T47D (cell line): ENCODE data around the gene ICAM4.
"Not testable (repeated sequence)": the region's sequence is repeated elsewhere in the genome, so short reads cannot be mapped to it uniquely, and the experiment has no call there.

Experiments
- DNase-seq, 2 experiments: peaks; one replicate each; pipeline versions ENCODE4 v3.0.0 to v3.0.0-alpha.2; 2011 to 2012; ENCODE audit warnings: low read depth in 1 of 2, low spot score in 1 of 2
- JUND ChIP-seq: IDR thresholded peaks from 2 replicates; pipeline ENCODE4 v1.6.1; 2012; ENCODE audit warnings: low read depth
- in situ Hi-C: cut with HindIII; loops from 2 replicates; pipeline ENCODE4 v1.10.0; 2016; ENCODE audit warnings: low sequenced_read_pairs, low pct_unique_long_range_greater_than_20kb

Gene ICAM4, protein sequence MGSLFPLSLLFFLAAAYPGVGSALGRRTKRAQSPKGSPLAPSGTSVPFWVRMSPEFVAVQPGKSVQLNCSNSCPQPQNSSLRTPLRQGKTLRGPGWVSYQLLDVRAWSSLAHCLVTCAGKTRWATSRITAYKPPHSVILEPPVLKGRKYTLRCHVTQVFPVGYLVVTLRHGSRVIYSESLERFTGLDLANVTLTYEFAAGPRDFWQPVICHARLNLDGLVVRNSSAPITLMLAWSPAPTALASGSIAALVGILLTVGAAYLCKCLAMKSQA

DNA sequence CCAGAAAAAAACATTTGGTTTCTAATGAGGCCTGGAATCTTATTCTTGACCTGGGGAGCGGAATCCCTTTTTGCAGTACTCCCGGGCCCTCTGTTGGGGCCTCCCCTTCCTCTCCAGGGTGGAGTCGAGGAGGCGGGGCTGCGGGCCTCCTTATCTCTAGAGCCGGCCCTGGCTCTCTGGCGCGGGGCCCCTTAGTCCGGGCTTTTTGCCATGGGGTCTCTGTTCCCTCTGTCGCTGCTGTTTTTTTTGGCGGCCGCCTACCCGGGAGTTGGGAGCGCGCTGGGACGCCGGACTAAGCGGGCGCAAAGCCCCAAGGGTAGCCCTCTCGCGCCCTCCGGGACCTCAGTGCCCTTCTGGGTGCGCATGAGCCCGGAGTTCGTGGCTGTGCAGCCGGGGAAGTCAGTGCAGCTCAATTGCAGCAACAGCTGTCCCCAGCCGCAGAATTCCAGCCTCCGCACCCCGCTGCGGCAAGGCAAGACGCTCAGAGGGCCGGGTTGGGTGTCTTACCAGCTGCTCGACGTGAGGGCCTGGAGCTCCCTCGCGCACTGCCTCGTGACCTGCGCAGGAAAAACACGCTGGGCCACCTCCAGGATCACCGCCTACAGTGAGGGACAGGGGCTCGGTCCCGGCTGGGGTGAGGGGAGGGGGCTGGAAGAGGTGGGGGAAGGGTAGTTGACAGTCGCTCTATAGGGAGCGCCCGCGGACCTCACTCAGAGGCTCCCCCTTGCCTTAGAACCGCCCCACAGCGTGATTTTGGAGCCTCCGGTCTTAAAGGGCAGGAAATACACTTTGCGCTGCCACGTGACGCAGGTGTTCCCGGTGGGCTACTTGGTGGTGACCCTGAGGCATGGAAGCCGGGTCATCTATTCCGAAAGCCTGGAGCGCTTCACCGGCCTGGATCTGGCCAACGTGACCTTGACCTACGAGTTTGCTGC, at the start of gene ICAM4:
Gene ICAM4, plus strand, starts transcription at position 153 of the 935 bp plus-strand sequence. Its CDS starts 58 bp downstream, at position 211.
- TF ChIP-seq JUND, result no peak
- in situ Hi-C loops, result no loop called here
- DNase-seq, result no peak

DNA sequence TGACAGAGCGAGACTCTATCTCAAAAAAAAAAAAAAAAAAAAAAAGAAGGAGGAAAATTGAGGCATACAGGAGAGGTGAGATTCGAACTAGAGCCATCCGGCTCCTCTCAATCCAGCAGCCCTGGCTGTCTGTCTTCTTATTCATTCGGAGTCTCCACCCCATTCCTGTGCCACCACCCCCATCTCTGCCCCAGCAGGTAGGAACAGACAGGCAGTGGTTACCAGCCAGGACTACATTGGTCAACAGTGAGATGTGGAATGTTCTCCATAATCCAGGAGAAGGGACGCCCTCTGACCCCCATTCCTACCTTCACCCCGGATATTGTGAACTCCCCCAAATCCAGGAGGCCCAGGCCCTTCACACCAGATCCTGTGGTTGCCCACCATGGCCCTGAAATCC, 49.1 kb upstream of the ICAM4 start:
- TF ChIP-seq JUND, result no peak
- in situ Hi-C loops, result no loop called here
- no peak for DNase-seq

DNA sequence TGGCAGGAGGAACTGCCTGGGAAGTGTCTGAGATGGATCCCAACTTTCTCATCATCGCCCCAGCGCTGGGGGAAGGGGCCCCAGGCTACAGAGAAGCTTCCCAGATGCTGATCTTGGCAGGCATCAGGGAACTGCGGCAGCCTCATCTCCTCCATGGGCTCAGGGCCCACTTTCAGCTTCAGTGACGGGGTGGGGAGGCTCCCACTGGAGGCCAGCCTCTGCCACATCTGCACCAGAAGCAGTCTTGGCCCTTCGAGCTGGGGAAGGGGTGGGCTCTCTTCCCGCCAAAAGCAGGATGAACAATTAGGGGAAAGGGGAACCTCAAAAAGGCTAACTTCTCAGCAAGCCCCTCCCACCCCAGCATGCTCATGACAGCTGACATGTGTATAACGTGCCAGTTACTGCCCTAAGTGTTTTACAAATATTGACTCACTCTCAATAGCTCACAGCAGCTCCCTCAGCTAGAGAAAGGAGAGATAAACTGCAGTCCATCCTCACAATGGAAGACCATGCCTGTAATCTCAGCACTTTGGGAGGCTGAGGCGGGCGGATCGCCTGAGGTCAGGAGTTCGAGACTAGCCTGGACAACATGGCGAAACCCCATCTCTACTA, 48.5 kb upstream of the ICAM4 start:
- TF ChIP-seq JUND, result no peak
- DNase-seq, result no peak
- in situ Hi-C loops, result no loop called here

DNA sequence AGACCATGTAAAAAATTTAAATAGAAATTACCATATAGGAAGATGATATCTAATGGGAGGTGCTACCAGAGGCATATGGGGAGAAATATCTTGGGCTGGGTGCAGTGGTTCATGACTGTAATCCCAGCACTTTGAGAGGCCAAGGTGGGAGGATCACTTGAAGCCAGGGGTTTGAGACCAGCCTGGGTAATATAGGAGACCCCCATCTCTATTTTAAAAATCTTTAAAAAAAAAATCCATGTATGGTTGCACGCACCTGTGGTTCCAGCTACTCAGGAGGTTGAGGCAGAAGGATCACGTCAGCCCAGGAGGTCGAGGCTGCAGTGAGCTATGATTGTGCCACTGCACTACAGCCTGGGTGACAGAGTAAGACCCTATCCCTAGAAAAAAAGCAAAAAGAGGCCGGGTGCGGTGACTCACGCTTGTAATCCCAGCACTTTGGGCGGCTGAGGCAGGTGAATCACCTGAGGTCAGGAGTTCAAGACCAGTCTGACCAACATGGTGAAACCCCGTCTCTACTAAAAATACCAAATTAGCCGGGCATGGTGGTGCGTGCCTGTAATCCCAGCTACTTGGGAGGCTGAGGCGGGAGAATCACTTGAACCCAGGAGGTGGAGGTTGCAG, 44.8 kb upstream of the ICAM4 start:
- in situ Hi-C loops, DNase-seq: not testable (repeated sequence)

DNA sequence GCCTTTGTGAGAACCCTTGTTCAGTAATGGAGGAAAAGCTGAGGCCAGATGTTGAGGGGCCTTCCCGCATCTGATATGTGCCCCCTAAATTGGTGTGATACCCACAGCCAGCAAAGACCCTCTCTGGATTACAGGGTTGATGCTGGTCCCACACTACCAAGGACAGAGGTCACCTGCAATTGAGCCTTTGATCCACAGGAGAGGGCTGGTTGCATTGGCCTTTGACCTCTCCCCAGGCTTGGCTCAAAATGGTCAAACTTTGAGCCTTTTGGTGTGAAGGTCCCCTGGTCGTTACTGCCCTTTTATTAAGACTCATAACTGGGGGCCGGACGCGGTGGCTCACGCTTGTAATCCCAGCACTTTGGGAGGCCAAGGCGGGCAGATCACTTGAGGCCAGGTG, 43.1 kb upstream of the ICAM4 start:
- in situ Hi-C loops, result no loop called here
- TF ChIP-seq JUND, result no peak
- no peak for DNase-seq

DNA sequence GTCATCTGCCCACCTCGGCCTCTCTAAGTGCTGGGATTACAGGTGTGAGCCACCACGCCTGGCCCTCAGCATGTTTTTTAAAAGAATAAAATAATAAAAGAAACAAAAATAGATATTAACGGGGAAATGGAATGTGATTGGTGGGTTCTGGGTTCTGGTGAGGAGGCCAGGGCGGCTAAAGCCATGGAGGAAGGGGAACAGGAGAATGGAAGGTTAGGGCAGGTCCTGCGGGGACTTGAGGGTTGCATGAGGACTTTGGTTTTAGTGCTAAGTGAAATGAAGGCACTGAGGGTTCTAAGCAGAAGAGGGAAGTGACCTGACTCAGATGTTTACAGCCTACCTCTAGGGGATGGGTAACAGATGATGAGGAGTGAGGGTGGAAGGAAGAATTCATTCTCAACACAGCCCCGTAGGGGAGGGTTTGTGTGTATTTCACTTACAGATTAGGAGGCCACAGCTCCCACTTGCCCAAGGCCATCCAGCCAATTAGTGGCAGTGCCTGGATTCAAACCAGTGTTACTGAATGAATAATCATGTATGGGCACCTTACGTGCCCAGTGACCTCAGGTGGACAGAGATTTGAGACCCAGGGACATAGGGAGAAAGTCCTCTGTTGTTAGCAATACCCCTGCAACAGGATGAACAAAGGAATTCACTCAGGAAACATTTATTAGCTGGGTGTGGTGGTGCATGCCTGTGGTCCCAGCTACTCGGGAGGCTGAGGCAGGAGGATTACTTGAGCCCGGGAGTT, 41.4 kb upstream of the ICAM4 start:
- no peak for DNase-seq
- in situ Hi-C loops, result no loop called here
- TF ChIP-seq JUND, result no peak

DNA sequence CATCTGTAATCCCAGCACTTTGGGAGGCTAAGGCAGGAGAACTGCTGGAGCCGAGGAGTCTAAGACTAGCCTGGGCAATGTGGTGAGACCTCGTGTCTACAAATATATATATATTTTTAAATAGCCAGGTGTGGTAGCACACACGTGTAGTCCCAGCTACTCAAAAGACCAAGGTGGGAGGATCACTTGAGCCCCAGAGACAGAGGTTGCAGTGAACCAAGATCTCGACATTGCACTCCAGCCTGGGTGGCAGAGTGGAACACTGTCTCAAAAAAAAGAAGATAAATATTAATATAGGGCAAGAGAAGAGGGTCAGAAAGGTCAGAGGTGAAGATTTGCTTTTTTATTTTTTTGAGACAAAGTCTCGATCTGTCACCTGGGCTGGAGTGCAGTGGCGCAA, 40.2 kb upstream of the ICAM4 start:
- no peak for TF ChIP-seq JUND
- in situ Hi-C loops, result no loop called here
- DNase-seq, result no peak

DNA sequence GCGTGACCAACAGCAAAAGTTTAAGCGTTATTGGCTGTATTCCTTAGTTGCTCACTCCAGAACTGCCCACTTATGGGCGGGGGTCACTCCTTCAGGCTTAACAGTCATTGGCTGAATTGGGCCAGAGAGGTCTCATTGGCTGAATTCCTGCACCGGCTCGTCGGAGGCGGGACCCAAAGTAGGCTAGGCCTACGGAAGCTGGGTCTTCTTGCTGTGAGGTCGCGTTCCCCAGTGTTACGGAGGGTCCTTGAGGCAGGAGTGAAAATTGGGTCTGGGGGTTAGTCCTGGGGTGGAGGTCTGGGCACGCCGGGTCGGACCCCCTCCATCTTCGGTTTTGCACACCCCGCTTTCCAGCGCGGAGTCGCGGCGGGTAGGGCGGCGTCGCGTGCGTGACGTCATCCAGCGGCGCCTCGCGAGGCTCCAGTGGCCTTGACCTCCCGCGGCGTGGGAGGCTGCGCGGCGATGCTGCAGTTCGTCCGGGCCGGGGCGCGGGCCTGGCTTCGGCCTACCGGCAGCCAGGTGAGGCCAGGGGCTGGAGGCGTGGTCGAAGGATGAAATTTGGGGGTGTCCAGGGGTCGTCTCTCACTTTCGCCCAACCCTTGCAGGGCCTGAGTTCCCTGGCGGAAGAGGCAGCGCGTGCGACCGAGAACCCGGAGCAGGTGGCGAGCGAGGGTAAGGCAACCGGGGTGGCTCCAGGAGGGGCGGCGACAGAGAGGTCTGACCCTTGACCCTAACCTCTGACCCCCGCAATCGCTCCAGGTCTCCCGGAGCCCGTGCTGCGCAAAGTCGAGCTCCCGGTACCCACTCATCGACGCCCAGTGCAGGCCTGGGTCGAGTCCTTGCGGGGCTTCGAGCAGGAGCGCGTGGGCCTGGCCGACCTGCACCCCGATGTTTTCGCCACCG, 34.7 kb upstream of the ICAM4 start, which contains the start of gene MRPL4:
Gene MRPL4, plus strand, starts transcription at position 423 of the 903 bp plus-strand sequence. Its CDS starts 40 bp downstream, at position 463.
- in situ Hi-C loops, result no loop called here
- TF ChIP-seq JUND, result no peak
- DNase-seq, result peak; percentile 83 to 98

DNA sequence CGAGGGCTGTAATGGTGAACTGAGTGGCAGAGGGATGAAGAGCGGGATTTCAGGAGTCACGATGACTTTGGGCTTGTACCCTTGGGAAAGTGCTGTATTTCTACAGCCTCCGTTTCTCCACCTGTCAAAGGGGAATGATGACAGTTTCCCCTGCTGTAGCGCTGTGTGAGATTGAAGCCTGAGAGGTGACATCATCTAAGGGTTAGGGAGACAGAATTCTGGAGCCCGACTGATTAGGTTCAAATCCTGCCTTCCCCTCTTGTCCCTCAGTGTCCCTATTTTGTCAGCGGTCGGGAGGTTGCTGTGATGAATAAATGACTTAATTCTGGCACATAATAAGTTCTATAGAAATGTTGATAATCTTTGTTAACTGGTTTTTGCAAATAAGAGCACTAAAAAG, 34.0 kb upstream of the ICAM4 start:
- DNase-seq, result no peak
- in situ Hi-C loops, result no loop called here
- no peak for TF ChIP-seq JUND

DNA sequence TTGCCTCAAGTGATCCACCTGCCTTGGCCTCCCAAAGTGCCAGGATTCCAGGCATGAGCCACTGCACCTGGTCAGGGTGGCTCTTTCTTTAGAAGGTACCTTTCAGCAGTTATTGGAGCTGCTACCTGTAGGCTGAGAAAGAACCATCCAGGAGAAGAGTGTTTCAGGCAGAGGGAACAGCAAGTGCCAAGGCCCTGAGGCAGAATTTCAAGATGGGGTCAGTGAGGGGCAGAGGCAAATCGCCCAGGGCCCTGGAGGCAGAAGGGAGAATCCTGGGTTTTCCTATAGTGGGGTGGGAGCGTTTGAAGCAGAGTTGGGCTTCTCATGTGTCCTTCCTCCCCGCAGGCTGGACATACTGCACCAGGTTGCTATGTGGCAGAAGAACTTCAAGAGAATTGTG, 32.5 kb upstream of the ICAM4 start:
- no peak for TF ChIP-seq JUND
- in situ Hi-C loops, result no loop called here
- no peak for DNase-seq

DNA sequence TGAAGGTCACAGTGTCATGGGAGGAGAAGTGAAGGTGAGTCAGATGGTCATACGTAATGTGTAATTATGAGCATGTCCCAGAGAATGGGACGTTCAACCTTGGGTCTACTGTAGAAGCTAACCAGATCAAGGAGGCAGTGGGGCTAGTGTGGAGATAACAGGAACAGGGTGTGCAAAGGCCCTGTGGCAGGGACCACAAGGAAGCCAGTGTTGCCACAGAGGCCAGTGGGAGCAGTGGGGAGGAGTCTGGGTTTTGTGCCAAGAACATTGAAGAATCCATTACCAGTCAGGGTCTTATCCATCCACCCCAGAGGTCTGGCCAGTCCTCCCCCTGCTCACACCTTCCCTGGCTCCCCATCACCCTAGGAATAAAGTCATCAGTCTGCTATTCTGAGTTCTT, 31.4 kb upstream of the ICAM4 start:
- DNase-seq, result no peak
- TF ChIP-seq JUND, result no peak
- in situ Hi-C loops, result no loop called here
